HCT116 (cell line): ENCODE data around the gene TSHZ1. TPM values are rescaled to one million over a fixed set of nuclear protein-coding genes. Genes with fewer than 3 reads are reported as not detected.

ENCODE experiments used
- ATAC-seq: fragments of 200-7000 bp; cut with Tn5 transposase; 2 replicates; pipeline ENCODE4 v1.9.1; 2020; ENCODE audit warnings: mild to moderate bottlenecking, moderate library complexity
- BruUV-seq: library from RNA; stranded (reverse); fragments of 400-500 nt; replicated peaks from 2 replicates; lab custom pipeline; 2021; lab: Mats Ljungman, UMichigan
- CTCF ChIA-PET: fragments of 300-600 bp; sonication (Branson Sonifier 250); formaldehyde crosslinking; loops from one replicate; lab custom pipeline; 2021; ENCODE audit warnings: antibody characterized with exemption; lab: Charles Lee
- POLR2A ChIA-PET: fragments of 300-600, 350-600 bp; sonication (Branson Sonifier 250); formaldehyde crosslinking; loops from one replicate; lab custom pipeline; 2021; ENCODE audit warnings: antibody characterized with exemption; lab: Charles Lee
- RAD21 ChIA-PET, 2 experiments: fragments of 300-600 bp; sonication (Branson Sonifier 250); formaldehyde crosslinking; loops; one replicate each; lab custom pipeline; 2023; ENCODE audit warnings: low total read pairs in 2 of 2; ENCODE audit not compliant: uncharacterized antibody in 2 of 2, unreplicated experiment in 2 of 2, low non-redundant PET in 1 of 2; lab: Charles Lee
- DNase-seq: peaks from one replicate; pipeline ENCODE4 v3.0.0-alpha.2; 2010; ENCODE audit warnings: low read depth, low spot score
- H2AFZ ChIP-seq: fragments of 200-600 bp; shearing (Covaris generic), sonication (generic); 2 replicates; pipeline ENCODE4 v1.6.1; 2017; ENCODE audit warnings: low read depth, mixed run types, mixed read lengths, antibody characterized with exemption, low read length; ENCODE audit not compliant: poor library complexity, severe bottlenecking
- H3K27ac ChIP-seq: 2 replicates; pipeline ENCODE4 v1.5.1; 2012; ENCODE audit warnings: low read depth, low read length
- H3K27me3 ChIP-seq: fragments of 200-600 bp; sonication (generic); 2 replicates; pipeline ENCODE4 v1.6.1; 2016; ENCODE audit warnings: mixed run types, low read length, mixed read lengths; ENCODE audit not compliant: insufficient read depth
- H3K36me3 ChIP-seq, 2 experiments: fragments of 200-500 bp in 1 of 2; fragments of 200-600 bp in 1 of 2; sonication (Bioruptor generic) in 1 of 2; sonication (generic) in 1 of 2; 2 replicates each; pipeline versions ENCODE4 v1.5.1 to v1.6.1; 2014 to 2016; ENCODE audit warnings: low read length in 2 of 2, inconsistent platforms in 1 of 2, mixed read lengths in 1 of 2, mixed run types in 1 of 2; ENCODE audit not compliant: insufficient read depth in 2 of 2, control insufficient read depth in 1 of 2
- H3K4me1 ChIP-seq, 2 experiments: fragments of 200-600 bp in 1 of 2; sonication (generic) in 1 of 2; 2 replicates each; pipeline versions ENCODE4 v1.5.1 to v1.6.1; 2012 to 2017; ENCODE audit warnings: low read length in 2 of 2, inconsistent platforms in 1 of 2, mild to moderate bottlenecking in 1 of 2, mixed read lengths in 1 of 2, mixed run types in 1 of 2, moderate library complexity in 1 of 2; ENCODE audit not compliant: insufficient read depth in 2 of 2, control insufficient read depth in 1 of 2
- H3K4me2 ChIP-seq: fragments of 200-600 bp; sonication (generic); 2 replicates; pipeline ENCODE4 v1.6.1; 2017; ENCODE audit warnings: mixed run types, low read length, mixed read lengths
- H3K4me3 ChIP-seq, 2 experiments: fragments of 200-600 bp in 1 of 2; sonication (generic) in 1 of 2; replicated peaks in 1 of 2; 2 replicates each; pipeline ENCODE4 v1.5.1; 2011 to 2016; ENCODE audit warnings: low read length in 2 of 2, control low read depth in 1 of 2, low read depth in 1 of 2, mild to moderate bottlenecking in 1 of 2, mixed read lengths in 1 of 2, mixed run types in 1 of 2
- H3K79me2 ChIP-seq: fragments of 200-600 bp; sonication (generic); 2 replicates; pipeline ENCODE4 v1.6.1; 2017; ENCODE audit warnings: mild to moderate bottlenecking, mixed run types, low read length, moderate library complexity, mixed read lengths; ENCODE audit not compliant: insufficient read depth
- H3K9ac ChIP-seq: fragments of 200-600 bp; sonication (generic); 2 replicates; pipeline ENCODE4 v1.6.1; 2016; ENCODE audit warnings: low read length, mixed read lengths
- H3K9me2 ChIP-seq: fragments of 200-600 bp; sonication (generic), shearing (Covaris generic); 2 replicates; pipeline ENCODE4 v1.6.1; 2017; ENCODE audit warnings: mixed run types, mild to moderate bottlenecking, moderate library complexity; ENCODE audit not compliant: insufficient read depth
- H3K9me3 ChIP-seq, 2 experiments: fragments of 200-500 bp in 1 of 2; fragments of 200-600 bp in 1 of 2; sonication (Bioruptor generic) in 1 of 2; sonication (generic) in 1 of 2; 2 replicates each; pipeline ENCODE4 v1.6.1; 2014 to 2017; ENCODE audit warnings: low read length in 2 of 2, mixed read lengths in 2 of 2, inconsistent platforms in 1 of 2, low read depth in 1 of 2, mild to moderate bottlenecking in 1 of 2, mixed run types in 1 of 2, moderate library complexity in 1 of 2; ENCODE audit not compliant: control insufficient read depth in 1 of 2, insufficient read depth in 1 of 2
- H4K20me1 ChIP-seq: fragments of 200-600 bp; sonication (generic), shearing (Covaris generic); 2 replicates; pipeline ENCODE4 v1.6.1; 2017; ENCODE audit warnings: mixed run types, mild to moderate bottlenecking, moderate library complexity; ENCODE audit not compliant: insufficient read depth
- CEBPB ChIP-seq: IDR thresholded peaks from 2 replicates; pipeline ENCODE4 v1.6.1; 2012; ENCODE audit warnings: low read depth
- EGR1 ChIP-seq: IDR thresholded peaks from 2 replicates; pipeline ENCODE4 v1.6.1; 2012; ENCODE audit warnings: low read depth
- ELF1 ChIP-seq: IDR thresholded peaks from 2 replicates; pipeline ENCODE4 v1.6.1; 2012; ENCODE audit warnings: low read depth, borderline replicate concordance
- EZH2phosphoT487 ChIP-seq: fragments of 200-600 bp; IDR thresholded peaks from 2 replicates; pipeline ENCODE4 v1.6.1; 2018; ENCODE audit warnings: antibody characterized with exemption, borderline replicate concordance
- FOSL1 ChIP-seq: IDR thresholded peaks from 2 replicates; pipeline ENCODE4 v1.6.1; 2012; ENCODE audit warnings: low read depth
- JUND ChIP-seq: IDR thresholded peaks from 2 replicates; pipeline ENCODE4 v1.6.1; 2012
- POLR2A ChIP-seq: IDR thresholded peaks from 2 replicates; pipeline ENCODE4 v1.7.0; 2011; ENCODE audit warnings: borderline replicate concordance; ENCODE audit not compliant: insufficient read depth, insufficient read length; ENCODE audit errors: extremely low read depth
- POLR2AphosphoS5 ChIP-seq: IDR thresholded peaks from 2 replicates; pipeline ENCODE4 v1.6.1; 2011; ENCODE audit warnings: mild to moderate bottlenecking, low read depth, low read length, moderate library complexity
- RAD21 ChIP-seq: IDR thresholded peaks from 2 replicates; pipeline ENCODE4 v1.6.1; 2012; ENCODE audit warnings: low read depth, mild to moderate bottlenecking
- SIN3A ChIP-seq: IDR thresholded peaks from 2 replicates; pipeline ENCODE4 v1.6.1; 2012; ENCODE audit warnings: low read depth
- SP1 ChIP-seq: IDR thresholded peaks from 2 replicates; pipeline ENCODE4 v1.6.1; 2012; ENCODE audit warnings: low read depth
- SRF ChIP-seq: IDR thresholded peaks from 2 replicates; pipeline ENCODE4 v1.6.1; 2012; ENCODE audit warnings: low read depth
- TCF7L2 ChIP-seq: IDR thresholded peaks from 2 replicates; pipeline ENCODE4 v1.7.0; 2011; ENCODE audit warnings: borderline replicate concordance, inconsistent platforms; ENCODE audit not compliant: insufficient read depth, insufficient read length; ENCODE audit errors: extremely low read depth
- YY1 ChIP-seq: IDR thresholded peaks from 2 replicates; pipeline ENCODE4 v1.6.1; 2011; ENCODE audit warnings: low read length, low read depth, moderate library complexity, mild to moderate bottlenecking; ENCODE audit not compliant: insufficient replicate concordance; ENCODE audit errors: extremely low read depth
- ZFX ChIP-seq: fragments of 450-650 bp; IDR thresholded peaks from 2 replicates; pipeline ENCODE4 v1.6.1; 2017
- ZNF274 ChIP-seq: fragments of 200-500 bp; sonication (Bioruptor generic); IDR thresholded peaks from 2 replicates; pipeline ENCODE4 v1.6.1; 2014; ENCODE audit warnings: mild to moderate bottlenecking, low read depth, low read length, inconsistent platforms
- intact Hi-C: fragments of 100-400 bp; cut with micrococcal nuclease; formaldehyde crosslinking; loops from 2 replicates; pipeline ENCODE4 v1.10.0; 2022
- total RNA-seq: library from RNA; stranded (reverse); gene quantifications from one replicate; pipeline ENCODE4 v1.2.1, GENCODE V29; 2021; ENCODE audit not compliant: unreplicated experiment
- TF ChIP-seq, protein P1 (sequence below): IDR thresholded peaks from 2 replicates; pipeline ENCODE4 v1.6.1; 2012; ENCODE audit warnings: low read depth
- TF ChIP-seq, protein P2 (sequence below): IDR thresholded peaks from 2 replicates; pipeline ENCODE4 v1.6.1; 2011; ENCODE audit warnings: mild to moderate bottlenecking, low read length, moderate library complexity; ENCODE audit not compliant: insufficient replicate concordance; ENCODE audit errors: extremely low read depth
- TF ChIP-seq, protein P3 (sequence below): IDR thresholded peaks from 2 replicates; pipeline ENCODE4 v1.6.1; 2012
- TF ChIP-seq, protein P4 (sequence below), 3 experiments: fragments of 200-600 bp in 1 of 3; sonication (generic) in 1 of 3; IDR thresholded peaks in 2 of 3; conservative IDR thresholded peaks in 1 of 3; 2 replicates each; pipeline ENCODE4 v1.5.1; 2012 to 2017; ENCODE audit warnings: low read depth in 2 of 3, low read length in 2 of 3, antibody characterized with exemption in 1 of 3, borderline replicate concordance in 1 of 3, control low read depth in 1 of 3, mild to moderate bottlenecking in 1 of 3, mixed read lengths in 1 of 3, mixed run types in 1 of 3, moderate library complexity in 1 of 3; ENCODE audit not compliant: insufficient read depth in 1 of 3
- TF ChIP-seq, protein P5 (sequence below): IDR thresholded peaks from 2 replicates; pipeline ENCODE4 v1.6.1; 2012

The TSHZ1 gene
- total RNA-seq, 1 experiment from 2014 or later, result 5.7 TPM

DNA sequence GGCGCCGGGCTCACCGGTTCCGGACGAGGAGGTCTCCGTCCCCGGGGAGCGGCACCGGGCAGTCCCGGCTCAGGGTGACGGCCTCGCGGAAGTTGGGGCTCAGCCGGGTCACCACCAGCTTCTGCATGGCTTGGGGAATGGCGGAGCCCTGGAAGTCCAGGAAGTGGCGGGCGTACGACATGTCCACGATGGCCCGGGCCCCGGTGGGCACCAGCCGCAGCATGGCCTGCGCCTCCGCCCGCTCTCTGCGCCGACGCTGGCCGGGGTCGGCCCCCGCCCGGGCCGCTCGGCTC lies 1.8 kb upstream of the TSHZ1 start:
- intact Hi-C loops, result no loop called here
- BruUV-seq, result no TSS peak
- Histone ChIP-seq H3K9me2 (no peaks in the 10 kb centered on the region), H3K4me3 (peak overlapping the region; percentile 75 to 93), H3K9ac (peak overlapping the region; percentile 89), H3K27ac (peak overlapping the region; percentile 96), H4K20me1 (no peaks in the 10 kb centered on the region), H3K4me2 (peak overlapping the region; percentile 97), H3K9me3 (no peaks in the 10 kb centered on the region), H3K27me3 (no peaks in the 10 kb centered on the region), H2AFZ (no peak overlapping the region), H3K36me3 (no peaks in the 10 kb centered on the region), H3K79me2 (peaks cover 42% of the 10 kb centered on the region), H3K4me1 (peaks cover 21 to 29% of the 10 kb centered on the region in 2 experiments)
- ChIA-PET POLR2A (interaction anchor here (0.6 kb wide), 2 partner anchors 32 to 1563 kb away, joined by 3 to 5 read pairs; no protein-coding TSS in a partner anchor), CTCF (no interaction called here), RAD21 (no interaction called here)
- ATAC-seq, result no peak
- TF ChIP-seq FOSL1 (no peak), ELF1 (no peak), POLR2AphosphoS5 (peak; percentile 65), RAD21 (no peak), ZNF274 (no peak), TCF7L2 (no peak), SRF (no peak), ZFX (peak; percentile 38; the same call in 1 of the 2 replicates), CEBPB (no peak), EZH2phosphoT487 (no peak), JUND (no peak), EGR1 (no peak), SP1 (no peak), SIN3A (0 out of 2 replicates have a peak, but pooled peaks have one; percentile 44), YY1 (peak; percentile 3), POLR2A (no peak)
- TF ChIP-seq, protein P1, sequence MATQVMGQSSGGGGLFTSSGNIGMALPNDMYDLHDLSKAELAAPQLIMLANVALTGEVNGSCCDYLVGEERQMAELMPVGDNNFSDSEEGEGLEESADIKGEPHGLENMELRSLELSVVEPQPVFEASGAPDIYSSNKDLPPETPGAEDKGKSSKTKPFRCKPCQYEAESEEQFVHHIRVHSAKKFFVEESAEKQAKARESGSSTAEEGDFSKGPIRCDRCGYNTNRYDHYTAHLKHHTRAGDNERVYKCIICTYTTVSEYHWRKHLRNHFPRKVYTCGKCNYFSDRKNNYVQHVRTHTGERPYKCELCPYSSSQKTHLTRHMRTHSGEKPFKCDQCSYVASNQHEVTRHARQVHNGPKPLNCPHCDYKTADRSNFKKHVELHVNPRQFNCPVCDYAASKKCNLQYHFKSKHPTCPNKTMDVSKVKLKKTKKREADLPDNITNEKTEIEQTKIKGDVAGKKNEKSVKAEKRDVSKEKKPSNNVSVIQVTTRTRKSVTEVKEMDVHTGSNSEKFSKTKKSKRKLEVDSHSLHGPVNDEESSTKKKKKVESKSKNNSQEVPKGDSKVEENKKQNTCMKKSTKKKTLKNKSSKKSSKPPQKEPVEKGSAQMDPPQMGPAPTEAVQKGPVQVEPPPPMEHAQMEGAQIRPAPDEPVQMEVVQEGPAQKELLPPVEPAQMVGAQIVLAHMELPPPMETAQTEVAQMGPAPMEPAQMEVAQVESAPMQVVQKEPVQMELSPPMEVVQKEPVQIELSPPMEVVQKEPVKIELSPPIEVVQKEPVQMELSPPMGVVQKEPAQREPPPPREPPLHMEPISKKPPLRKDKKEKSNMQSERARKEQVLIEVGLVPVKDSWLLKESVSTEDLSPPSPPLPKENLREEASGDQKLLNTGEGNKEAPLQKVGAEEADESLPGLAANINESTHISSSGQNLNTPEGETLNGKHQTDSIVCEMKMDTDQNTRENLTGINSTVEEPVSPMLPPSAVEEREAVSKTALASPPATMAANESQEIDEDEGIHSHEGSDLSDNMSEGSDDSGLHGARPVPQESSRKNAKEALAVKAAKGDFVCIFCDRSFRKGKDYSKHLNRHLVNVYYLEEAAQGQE, result no peak
- TF ChIP-seq, protein P2, sequence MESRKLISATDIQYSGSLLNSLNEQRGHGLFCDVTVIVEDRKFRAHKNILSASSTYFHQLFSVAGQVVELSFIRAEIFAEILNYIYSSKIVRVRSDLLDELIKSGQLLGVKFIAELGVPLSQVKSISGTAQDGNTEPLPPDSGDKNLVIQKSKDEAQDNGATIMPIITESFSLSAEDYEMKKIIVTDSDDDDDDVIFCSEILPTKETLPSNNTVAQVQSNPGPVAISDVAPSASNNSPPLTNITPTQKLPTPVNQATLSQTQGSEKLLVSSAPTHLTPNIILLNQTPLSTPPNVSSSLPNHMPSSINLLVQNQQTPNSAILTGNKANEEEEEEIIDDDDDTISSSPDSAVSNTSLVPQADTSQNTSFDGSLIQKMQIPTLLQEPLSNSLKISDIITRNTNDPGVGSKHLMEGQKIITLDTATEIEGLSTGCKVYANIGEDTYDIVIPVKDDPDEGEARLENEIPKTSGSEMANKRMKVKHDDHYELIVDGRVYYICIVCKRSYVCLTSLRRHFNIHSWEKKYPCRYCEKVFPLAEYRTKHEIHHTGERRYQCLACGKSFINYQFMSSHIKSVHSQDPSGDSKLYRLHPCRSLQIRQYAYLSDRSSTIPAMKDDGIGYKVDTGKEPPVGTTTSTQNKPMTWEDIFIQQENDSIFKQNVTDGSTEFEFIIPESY, result no peak
- TF ChIP-seq, protein P3, sequence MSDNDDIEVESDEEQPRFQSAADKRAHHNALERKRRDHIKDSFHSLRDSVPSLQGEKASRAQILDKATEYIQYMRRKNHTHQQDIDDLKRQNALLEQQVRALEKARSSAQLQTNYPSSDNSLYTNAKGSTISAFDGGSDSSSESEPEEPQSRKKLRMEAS, result no peak
- TF ChIP-seq, protein P4, sequence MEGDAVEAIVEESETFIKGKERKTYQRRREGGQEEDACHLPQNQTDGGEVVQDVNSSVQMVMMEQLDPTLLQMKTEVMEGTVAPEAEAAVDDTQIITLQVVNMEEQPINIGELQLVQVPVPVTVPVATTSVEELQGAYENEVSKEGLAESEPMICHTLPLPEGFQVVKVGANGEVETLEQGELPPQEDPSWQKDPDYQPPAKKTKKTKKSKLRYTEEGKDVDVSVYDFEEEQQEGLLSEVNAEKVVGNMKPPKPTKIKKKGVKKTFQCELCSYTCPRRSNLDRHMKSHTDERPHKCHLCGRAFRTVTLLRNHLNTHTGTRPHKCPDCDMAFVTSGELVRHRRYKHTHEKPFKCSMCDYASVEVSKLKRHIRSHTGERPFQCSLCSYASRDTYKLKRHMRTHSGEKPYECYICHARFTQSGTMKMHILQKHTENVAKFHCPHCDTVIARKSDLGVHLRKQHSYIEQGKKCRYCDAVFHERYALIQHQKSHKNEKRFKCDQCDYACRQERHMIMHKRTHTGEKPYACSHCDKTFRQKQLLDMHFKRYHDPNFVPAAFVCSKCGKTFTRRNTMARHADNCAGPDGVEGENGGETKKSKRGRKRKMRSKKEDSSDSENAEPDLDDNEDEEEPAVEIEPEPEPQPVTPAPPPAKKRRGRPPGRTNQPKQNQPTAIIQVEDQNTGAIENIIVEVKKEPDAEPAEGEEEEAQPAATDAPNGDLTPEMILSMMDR (IDR thresholded peaks at IDR 0.05 in 2 of 3, conservative IDR thresholded peaks at IDR 0.05 in 1 of 3; ENCODE audit: borderline replicate concordance in 1 of 3, insufficient read depth in 1 of 3, low read depth in 2 of 3, low read length in 2 of 3), result no peak
- TF ChIP-seq, protein P5, sequence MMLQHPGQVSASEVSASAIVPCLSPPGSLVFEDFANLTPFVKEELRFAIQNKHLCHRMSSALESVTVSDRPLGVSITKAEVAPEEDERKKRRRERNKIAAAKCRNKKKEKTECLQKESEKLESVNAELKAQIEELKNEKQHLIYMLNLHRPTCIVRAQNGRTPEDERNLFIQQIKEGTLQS, result no peak
- DNase-seq, result no peak
